HepG2 (cell line): ENCODE results near the gene ZDHHC11. TPM values are rescaled to one million over a fixed set of nuclear protein-coding genes. Genes with fewer than 3 reads are reported as not detected.
"Not testable (repeated sequence)": the region's sequence is repeated elsewhere in the genome, so short reads cannot be mapped to it uniquely, and the experiment has no call there.

ENCODE experiments used
- ATAC-seq: fragments of 200-7000 bp; cut with Tn5 transposase; 3 replicates; pipeline ENCODE4 v1.9.1; 2020; ENCODE audit warnings: mild to moderate bottlenecking, moderate library complexity
- BruUV-seq: library from RNA; stranded (reverse); fragments of 400-500 nt; replicated peaks from 2 replicates; lab custom pipeline; 2021; lab: Mats Ljungman, UMichigan
- CTCF ChIA-PET: fragments of 300-600 bp; formaldehyde crosslinking; extraction: SDS; loops from one replicate; lab custom pipeline; 2021; ENCODE audit warnings: low total read pairs, inconsistent platforms, low intra/inter-chr PET ratio; lab: Yijun Ruan, JAX
- POLR2A ChIA-PET: fragments of 350-600 bp; sonication (Branson Sonifier 250); formaldehyde crosslinking; loops from one replicate; lab custom pipeline; 2020; ENCODE audit warnings: antibody characterized with exemption, inconsistent platforms; lab: Yijun Ruan, JAX
- DNase-seq: peaks from one replicate; pipeline ENCODE4 v3.0.0-alpha.2; 2015; ENCODE audit warnings: low spot score
- FAIRE-seq: peaks from 3 replicates; lab custom pipeline; 2011; peaks lifted over from hg19 to GRCh38; lab: Jason Lieb, UNC
- H2AFZ ChIP-seq: one replicate; pipeline ENCODE4 v1.6.1; 2011; ENCODE audit warnings: low read length, inconsistent platforms
- H3K27ac ChIP-seq: fragments of 300-600 bp; 3 replicates; pipeline ENCODE4 v1.8.0; 2011; ENCODE audit warnings: mixed run types, mild to moderate bottlenecking, mixed read lengths, low read length, inconsistent platforms; ENCODE audit not compliant: insufficient read depth; ENCODE audit errors: extremely low read length
- H3K27me3 ChIP-seq, 2 experiments: fragments of 200-600 bp in 1 of 2; 2 replicates in 1 of 2; 3 replicates in 1 of 2; pipeline versions ENCODE4 v1.6.0 to v1.8.0; 2011; ENCODE audit warnings: low read length in 2 of 2, mild to moderate bottlenecking in 2 of 2, moderate library complexity in 2 of 2, inconsistent platforms in 1 of 2; ENCODE audit not compliant: insufficient read depth in 2 of 2, control insufficient read depth in 1 of 2
- H3K36me3 ChIP-seq, 2 experiments: fragments of 200-600 bp in 1 of 2; replicated peaks in 1 of 2; 2 replicates in 1 of 2; 3 replicates in 1 of 2; pipeline versions ENCODE4 v1.5.1 to v1.8.0; 2011; ENCODE audit warnings: low read length in 2 of 2, inconsistent platforms in 1 of 2; ENCODE audit not compliant: insufficient read depth in 2 of 2, control insufficient read depth in 1 of 2
- H3K4me1 ChIP-seq: 2 replicates; pipeline ENCODE4 v1.5.1; 2012; ENCODE audit warnings: low read length, inconsistent platforms; ENCODE audit not compliant: insufficient read depth
- H3K4me2 ChIP-seq: 2 replicates; pipeline ENCODE4 v1.6.0; 2011; ENCODE audit warnings: low read depth, low read length, inconsistent platforms
- H3K4me3 ChIP-seq, 3 experiments: fragments of 200-600 bp in 1 of 3; sonication (generic), shearing (Covaris generic) in 1 of 3; replicated peaks in 1 of 3; 2 replicates each; pipeline ENCODE4 v1.5.1; 2011 to 2016; ENCODE audit warnings: low read length in 3 of 3, inconsistent platforms in 2 of 3, low read depth in 2 of 3, mild to moderate bottlenecking in 2 of 3, control low read depth in 1 of 3, mixed read lengths in 1 of 3; ENCODE audit not compliant: insufficient read depth in 1 of 3
- H3K79me2 ChIP-seq: one replicate; pipeline ENCODE4 v1.6.1; 2011; ENCODE audit warnings: low read length, inconsistent platforms; ENCODE audit not compliant: insufficient read depth
- H3K9ac ChIP-seq: 2 replicates; pipeline ENCODE4 v1.6.0; 2011; ENCODE audit warnings: mild to moderate bottlenecking, low read depth, low read length, inconsistent platforms; ENCODE audit not compliant: insufficient read depth
- H3K9me3 ChIP-seq: 2 replicates; pipeline ENCODE4 v1.5.1; 2012; ENCODE audit warnings: mild to moderate bottlenecking, low read length
- H4K20me1 ChIP-seq: 2 replicates; pipeline ENCODE4 v1.6.0; 2011; ENCODE audit warnings: inconsistent platforms, mild to moderate bottlenecking, low read length, moderate library complexity; ENCODE audit not compliant: insufficient read depth
- WGBS: methylation state at CpG from one replicate; pipeline ENCODE4 v1.1.6; 2017; ENCODE audit warnings: low lambda C conversion rate; 5-methylcytosine and 5-hydroxymethylcytosine counted together
- in situ Hi-C: cut with HindIII; loops from 2 replicates; pipeline ENCODE4 v1.10.0; 2017; ENCODE audit warnings: low pct_unique_long_range_greater_than_20kb; ENCODE audit not compliant: extremely low pct_ligation_motif_present
- intact Hi-C: fragments of 100-400 bp; cut with micrococcal nuclease; formaldehyde crosslinking; loops from one replicate; pipeline ENCODE4 v1.10.0; 2022; ENCODE audit not compliant: unreplicated experiment
- polyA plus RNA-seq, 8 experiments: library from polyadenylated mRNA; depleted of rRNA in 3 of 8; stranded (reverse) in 7 of 8; unstranded in 1 of 8; fragments of >200 nt; fragmentation: Illumina TruSeq in 4 of 8; extraction: Trizol in 4 of 8; gene quantifications; 2 replicates each; pipeline versions ENCODE4 v1.2.1 to v1.2.3, GENCODE V29; 2011 to 2016; ENCODE audit warnings: low read depth in 4 of 8, missing spikeins in 1 of 8, mixed read lengths in 1 of 8; ENCODE audit not compliant: insufficient read depth in 1 of 8
- total RNA-seq, 5 experiments: library from RNA; depleted of rRNA; stranded (reverse); fragments of >200 nt; fragmentation: Illumina TruSeq; extraction: Trizol; gene quantifications; 2 replicates each; pipeline ENCODE4 v1.2.3, GENCODE V29; 2016; ENCODE audit warnings: low read depth in 1 of 5

ZDHHC11 gene
- total and polyA plus RNA-seq, 2 of the 13 experiments (the other 11 are each of a cell fraction or from before 2014, with no cell fraction given), result 2.1 to 4.0 TPM

- H3K4me1 ChIP-seq, H3K36me3 ChIP-seq, H3K4me2 ChIP-seq, H3K79me2 ChIP-seq, H3K9ac ChIP-seq, H3K27ac ChIP-seq, H2AFZ ChIP-seq, BruUV-seq, FAIRE-seq, H4K20me1 ChIP-seq, intact Hi-C loops, H3K4me3 ChIP-seq, DNase-seq, H3K9me3 ChIP-seq, CTCF ChIA-PET, ATAC-seq, POLR2A ChIA-PET: not testable (repeated sequence)
- WGBS, result 23% methylated on average over 12 of the region's 18 CpGs
- in situ Hi-C loops, result loop anchor here (10.0 kb wide), 1 partner anchor 90 kb away; no protein-coding TSS in a partner anchor
- H3K27me3 ChIP-seq, result peaks cover 16 to 22% of the 10 kb centered on the region in 2 experiments
These were observed 75.8 kb downstream of the ZDHHC11 start for GRCh38 chr5:774854-775505.

- H3K4me1 ChIP-seq, H3K27ac ChIP-seq, H4K20me1 ChIP-seq, FAIRE-seq, ATAC-seq, H3K36me3 ChIP-seq, CTCF ChIA-PET, H3K79me2 ChIP-seq, intact Hi-C loops, H3K9ac ChIP-seq, H3K4me2 ChIP-seq, BruUV-seq, H2AFZ ChIP-seq, H3K4me3 ChIP-seq, POLR2A ChIA-PET, H3K9me3 ChIP-seq, DNase-seq: not testable (repeated sequence)
- peaks cover 16 to 22% of the 10 kb centered on the region in 2 experiments for H3K27me3 ChIP-seq
- in situ Hi-C loops, result loop anchor here (10.0 kb wide), 1 partner anchor 90 kb away; no protein-coding TSS in a partner anchor
- WGBS, result 39% methylated on average over 2 of the region's 6 CpGs
These were observed 76.5 kb downstream of the ZDHHC11 start for GRCh38 chr5:774304-774703.
